C1 segment of cervical spinal cord (tissue), 14 donors: ENCODE results near the gene FBXL22.

Experiments used
- DNase-seq, 14 donors: peaks; one replicate each; lab custom pipeline; 2025; lab: John Stamatoyannopoulos, UW

Gene FBXL22

DNA sequence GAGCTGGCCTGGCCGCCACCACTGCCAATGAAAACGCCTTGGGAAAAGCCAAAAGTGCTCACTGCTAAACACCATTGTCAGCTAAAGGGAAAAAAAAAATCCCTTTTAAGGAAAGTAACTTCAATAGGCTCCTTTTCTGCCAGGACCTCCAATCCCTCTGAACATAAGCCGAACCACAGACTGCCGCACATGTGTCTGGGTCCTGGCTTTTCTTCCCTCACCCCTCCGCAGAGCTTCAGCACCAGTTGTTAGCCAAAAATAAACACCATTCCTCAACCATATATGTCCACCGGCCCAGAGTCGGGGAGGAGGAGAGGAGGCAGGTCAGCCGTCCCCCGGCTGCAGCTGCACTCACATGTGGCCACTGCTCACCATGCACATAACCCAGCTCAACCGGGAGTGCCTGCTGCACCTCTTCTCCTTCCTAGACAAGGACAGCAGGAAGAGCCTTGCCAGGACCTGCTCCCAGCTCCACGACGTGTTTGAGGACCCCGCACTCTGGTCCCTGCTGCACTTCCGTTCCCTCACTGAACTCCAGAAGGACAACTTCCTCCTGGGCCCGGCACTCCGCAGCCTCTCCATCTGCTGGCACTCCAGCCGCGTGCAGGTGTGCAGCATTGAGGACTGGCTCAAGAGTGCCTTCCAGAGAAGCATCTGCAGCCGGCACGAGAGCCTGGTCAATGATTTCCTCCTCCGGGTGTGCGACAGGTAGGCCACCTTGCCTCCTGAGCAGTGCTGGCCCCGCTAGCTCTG is at the start of gene FBXL22:
Gene FBXL22, plus strand, starts transcription at position 350 of the 753 bp plus-strand sequence. Its CDS starts 6 bp downstream, at position 356.
- DNase-seq = no peak

DNA sequence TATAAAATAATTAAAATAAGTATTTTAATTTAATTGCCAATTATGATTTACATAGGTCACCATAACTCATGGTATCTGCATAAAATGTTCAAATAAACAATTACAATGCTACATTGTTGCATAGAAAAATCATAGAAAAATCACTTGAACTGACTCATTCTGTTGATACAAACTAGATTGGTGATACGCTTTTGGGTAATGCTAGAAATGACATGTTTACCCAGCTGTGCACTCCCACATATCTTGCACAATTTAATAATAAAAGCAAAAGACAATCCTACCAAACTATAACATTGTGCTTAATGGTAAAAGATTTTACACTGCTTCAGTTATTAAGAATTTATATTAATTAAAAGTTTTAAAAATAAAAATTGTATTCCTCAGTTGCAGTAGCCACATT is 45.8 kb upstream of the FBXL22 start:
- no peak for DNase-seq

- no peak for DNase-seq
These were observed 43.8 kb upstream of the FBXL22 start for GRCh38 chr15:63553388-63553791.

DNA sequence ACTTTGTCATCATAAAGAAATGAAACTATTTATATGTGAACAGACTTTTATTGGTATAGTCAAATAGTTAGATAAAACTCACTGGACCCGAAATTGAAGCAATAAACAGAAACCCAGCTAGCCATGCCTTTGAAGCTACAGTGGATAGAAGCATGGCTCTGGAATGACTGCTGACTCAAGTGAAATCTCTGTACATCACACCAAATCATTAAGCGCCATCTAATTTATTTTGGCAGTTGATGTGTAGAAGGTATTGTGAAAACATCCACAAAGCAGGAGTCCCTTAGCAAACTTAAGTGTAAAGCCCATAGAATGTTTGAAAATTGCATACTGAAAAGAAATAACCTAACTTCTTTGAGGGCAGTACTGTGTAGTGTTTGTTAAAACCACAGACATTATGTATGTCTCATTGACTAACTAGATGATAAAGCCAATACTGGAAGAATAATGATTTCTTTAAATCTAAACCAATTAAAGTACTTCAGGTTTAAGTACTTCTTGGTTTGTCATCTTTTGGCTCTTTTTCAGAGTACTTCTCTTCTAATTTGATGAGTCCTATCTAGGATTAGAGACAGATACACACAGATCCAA is 42.8 kb upstream of the FBXL22 start:
- DNase-seq = no peak

DNA sequence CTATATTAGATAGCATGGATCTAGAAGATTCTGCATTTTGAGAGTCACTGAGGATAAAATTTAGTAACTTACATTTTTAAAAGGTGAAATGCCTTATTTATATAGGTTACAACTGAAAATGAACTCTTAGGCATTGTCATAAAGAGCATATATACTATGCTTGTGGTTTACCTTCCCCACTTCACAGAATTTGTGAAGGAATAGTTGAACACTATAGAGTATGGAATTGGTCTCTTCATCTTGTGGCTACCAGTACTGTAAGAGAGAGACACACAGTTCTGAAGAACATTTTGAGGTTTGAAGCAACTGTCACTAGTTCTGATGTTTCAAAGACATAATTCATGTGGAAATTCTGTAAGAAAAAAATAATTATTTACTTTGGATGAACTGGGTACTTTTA is 41.7 kb upstream of the FBXL22 start:
- no peak for DNase-seq

GRCh38 chr15:63556246-63556645 is 40.9 kb upstream of the FBXL22 start:
- no peak for DNase-seq

- no peak for DNase-seq
These were observed 40.5 kb upstream of the FBXL22 start for GRCh38 chr15:63556736-63557135.

- no peak for DNase-seq
These were observed 37.4 kb upstream of the FBXL22 start for GRCh38 chr15:63559753-63560152.

- no peak for DNase-seq
These were observed 36.3 kb upstream of the FBXL22 start for GRCh38 chr15:63560741-63561448.

DNA sequence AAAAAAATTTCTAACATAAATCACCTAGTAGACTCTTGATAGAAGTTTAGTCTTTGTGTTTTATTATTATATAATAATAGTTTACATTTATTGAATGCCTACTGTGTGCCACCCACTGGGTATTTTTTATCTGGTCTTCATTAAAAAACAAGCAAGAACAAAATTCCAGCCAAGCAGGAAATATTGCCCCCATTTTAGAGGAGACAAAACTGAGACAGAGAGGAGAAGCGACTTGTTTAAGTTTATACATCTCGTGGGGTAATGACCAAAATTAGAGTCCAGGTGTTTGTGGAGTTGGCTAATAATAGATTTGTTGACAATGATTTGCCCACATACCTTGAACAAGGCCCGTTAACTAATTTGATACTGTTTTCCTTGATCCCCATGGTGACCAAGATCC is 33.1 kb upstream of the FBXL22 start:
- no peak for DNase-seq

DNA sequence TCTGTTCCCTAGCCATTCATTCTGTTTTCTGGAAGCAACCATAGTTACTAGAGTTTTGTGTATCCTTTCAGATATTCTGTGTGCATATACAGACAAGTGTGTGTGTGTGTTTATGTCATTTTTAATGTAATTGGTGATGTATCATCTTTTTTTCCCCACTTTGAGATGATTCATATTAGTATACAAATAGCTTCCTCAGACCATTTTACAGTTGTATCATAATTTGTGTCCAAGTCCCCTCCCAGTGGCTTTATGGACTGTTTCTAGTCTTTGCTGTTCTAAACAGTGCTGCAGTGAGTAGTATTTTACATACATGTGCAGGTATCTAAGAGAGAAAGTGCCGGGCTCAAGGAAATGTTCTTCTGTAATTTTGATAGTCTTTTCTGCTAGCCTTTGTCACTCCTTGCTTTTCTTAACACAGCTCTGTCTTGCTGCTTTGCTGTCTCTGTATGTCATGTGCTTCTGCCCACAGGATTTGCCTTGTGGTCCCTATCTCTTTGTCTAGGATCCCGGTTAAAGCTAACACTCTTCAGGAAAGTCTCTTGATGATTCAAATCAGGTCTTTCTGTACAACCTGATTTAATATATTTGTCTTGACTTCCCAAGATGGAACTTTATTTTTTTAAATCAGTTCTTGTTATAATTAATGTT is 31.5 kb upstream of the FBXL22 start:
- DNase-seq = no peak

DNA sequence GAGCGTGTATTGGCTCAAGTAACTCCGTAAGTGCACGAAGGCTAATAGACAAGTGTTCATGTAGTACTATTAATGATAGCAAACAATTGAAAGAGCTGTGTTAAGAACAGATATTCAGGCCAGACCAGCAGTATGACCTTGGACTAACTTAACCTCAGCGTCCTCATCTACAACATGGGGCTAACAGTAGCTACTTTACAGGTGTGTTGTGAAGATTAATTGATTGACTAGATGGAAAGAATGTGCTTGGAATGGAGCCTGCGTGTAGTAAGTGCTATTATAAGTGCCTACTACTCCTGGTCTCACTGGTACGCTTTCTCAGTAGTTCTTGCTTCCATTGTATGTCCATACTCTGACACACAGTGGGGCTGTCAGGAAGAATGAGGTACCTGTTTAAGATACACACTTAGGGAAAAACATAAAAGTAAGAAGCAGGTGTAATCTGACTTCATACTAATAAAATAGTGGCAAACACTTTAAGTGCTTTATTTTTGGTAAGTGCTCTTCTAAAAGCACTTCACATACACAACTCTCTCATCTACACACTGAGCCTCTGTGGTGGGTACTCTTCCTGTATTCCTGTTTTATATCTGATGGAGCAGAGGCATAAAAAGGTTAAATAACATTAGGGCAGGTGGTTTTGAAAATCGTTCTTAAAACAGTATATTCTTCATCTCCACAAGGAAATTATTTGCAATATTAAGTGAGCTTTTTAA is 24.3 kb upstream of the FBXL22 start:
- no peak for DNase-seq

GRCh38 chr15:63573533-63573932 is 23.7 kb upstream of the FBXL22 start:
- no peak for DNase-seq

GRCh38 chr15:63575312-63575711 is 21.9 kb upstream of the FBXL22 start:
- DNase-seq = no peak

DNA sequence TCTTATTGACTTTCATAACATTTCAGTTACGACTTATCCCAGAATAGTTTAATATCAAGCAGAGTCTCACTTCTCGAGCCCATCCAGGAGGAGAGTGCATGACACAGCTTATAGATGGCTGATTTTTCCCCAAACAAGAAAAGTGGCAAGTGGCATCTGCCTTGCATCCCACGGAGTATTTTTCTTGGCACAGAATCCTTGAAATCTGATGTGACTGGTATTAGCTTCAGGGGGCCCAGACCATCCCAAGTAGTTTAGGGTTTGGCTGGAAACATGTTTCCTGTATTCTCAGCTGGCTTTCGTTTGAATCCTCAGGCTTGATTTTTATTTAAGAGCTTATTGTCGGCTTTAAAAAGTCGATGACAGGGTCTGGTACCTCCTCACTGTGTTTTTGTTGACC is 20.7 kb upstream of the FBXL22 start:
- no peak for DNase-seq

DNA sequence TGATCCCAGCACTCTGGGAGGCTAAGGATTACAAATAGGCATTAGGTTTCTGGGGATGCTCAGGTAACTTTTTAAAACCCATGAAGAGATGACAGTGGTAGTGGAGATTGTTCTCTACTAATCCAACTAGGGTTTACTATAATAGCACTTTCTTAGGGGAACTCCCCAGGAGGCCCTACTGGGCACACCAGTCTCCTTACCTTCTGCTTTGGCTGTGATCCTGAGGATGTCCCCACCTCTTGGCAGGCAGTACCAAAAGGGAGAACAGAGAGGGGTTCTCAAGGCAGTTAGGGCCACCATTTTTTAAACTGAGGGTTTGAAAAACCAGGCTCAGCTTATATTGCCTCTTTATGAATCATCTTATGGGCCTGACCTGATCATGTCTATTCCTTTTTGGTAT is 15.0 kb upstream of the FBXL22 start:
- DNase-seq = no peak

GRCh38 chr15:63582718-63583426 is 14.3 kb upstream of the FBXL22 start:
- DNase-seq = no peak

- DNase-seq = no peak
These were observed 10.4 kb upstream of the FBXL22 start for GRCh38 chr15:63586790-63587189.

DNA sequence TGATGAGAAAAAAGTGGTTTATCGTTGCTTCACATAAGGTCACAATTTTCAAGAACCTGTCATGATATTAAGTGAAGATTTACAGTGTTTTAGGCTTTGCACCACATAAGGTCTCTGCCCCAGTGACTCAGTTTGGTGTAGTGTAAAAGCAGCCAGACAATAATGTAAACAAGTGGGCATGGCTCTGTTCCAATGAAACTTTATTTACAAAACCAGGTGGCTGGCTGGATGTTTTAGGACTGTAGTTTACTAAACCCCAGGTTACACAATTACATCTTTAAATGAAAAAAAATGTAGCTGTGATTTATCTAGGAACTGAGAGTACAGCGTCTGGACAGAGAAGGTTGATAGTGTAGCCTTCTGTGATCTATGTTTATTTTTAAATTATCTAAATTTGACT is 9.7 kb upstream of the FBXL22 start:
- no peak for DNase-seq

DNA sequence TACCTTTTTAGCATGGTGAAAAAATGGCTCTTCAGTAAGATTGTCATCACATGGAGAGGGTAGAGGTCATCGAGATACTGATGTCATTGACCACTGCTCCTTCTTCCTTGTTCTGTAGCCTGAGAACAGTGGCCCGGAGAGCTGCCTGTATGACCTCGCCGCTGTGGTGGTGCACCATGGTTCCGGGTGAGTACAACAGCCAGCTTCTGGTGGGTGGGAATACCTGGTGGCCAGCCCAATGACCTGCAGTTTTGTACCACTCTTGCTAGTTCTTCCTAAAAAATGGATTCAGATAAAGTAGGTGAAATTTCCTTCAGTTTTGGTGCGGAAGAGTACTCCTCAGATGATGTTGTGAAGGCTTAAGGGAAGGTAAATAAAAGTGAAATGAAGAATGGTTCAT is 8.4 kb upstream of the FBXL22 start:
- no peak for DNase-seq
